ENCODE data around the gene XPO6.

The XPO6 gene

DNA sequence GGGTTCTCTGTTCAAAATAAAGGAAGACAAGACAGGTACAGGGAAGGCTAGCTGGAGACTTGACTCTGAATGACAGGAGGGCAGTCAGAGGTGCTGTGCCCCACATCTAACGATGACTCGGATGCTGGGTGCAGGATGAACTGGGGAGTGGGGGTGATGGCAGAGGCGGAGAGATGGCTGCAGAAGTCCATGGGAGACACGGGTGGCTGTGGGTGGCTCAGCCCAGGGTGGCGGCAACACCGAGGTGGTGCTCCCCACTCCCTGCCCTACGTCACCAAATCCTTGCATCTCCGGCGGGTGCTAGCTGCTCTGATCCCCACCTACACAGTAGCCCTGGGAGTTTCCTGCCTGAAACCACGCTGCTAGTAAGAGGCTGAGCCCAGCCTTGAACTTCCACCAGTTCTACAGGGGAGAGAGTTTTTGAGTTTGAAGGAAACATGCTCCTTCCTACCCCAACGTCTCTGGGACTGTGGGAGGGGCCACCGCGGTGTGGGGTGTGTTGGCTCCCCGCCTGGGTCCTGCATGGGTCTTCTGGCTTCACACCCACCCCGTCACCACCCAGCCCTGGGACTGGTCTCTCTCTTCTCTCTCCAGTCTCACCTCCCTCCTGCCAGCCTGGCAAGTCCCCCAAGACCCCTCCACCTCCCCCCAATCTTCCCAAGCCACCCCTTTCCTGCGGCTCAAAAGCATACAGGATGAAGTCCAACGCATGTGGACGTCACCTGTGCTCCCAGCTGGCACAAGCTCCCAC is 152.8 kb downstream of the XPO6 start:
- WGBS (ENCODE audit: extremely low coverage, insufficient coverage, low lambda C conversion rate), result no CpG with 5 or more reads among the region's 18 CpGs

DNA sequence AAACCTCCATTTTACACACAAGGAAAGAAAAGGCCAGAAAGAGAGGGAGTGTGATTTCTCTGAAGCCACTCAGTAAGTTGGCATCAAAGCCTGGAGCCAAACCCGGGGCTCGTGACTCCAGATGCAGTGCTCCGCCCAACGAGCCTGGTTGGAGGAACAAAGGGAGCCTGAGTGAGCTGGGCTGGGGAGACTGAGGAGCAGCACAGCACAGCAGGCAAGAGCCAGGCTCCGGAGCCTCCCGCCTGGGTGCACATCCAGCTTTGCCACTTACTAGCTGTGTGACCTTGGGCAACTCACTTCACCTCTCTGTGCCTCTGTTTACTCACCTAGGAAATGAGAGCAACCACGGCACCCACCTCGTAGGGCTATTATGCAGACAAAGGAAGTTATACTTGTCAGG is 153.8 kb downstream of the XPO6 start:
- H3K56ac ChIP-seq (ENCODE audit: low read length), result no peak overlapping the region
- no peak overlapping the region for H4K8ac ChIP-seq (ENCODE audit: low read depth, low read length)
- H3K4me3 ChIP-seq (ENCODE audit: low read length), result no peak overlapping the region
- H2BK120ac ChIP-seq (ENCODE audit: low read depth, low read length), result no peak overlapping the region
- no peaks in the 10 kb centered on the region for H3K79me2 ChIP-seq (ENCODE audit: control insufficient read depth, insufficient read depth, low read length)
- H2AK5ac ChIP-seq (ENCODE audit: low read length), result no peak overlapping the region
- WGBS (ENCODE audit: extremely low coverage, insufficient coverage, low lambda C conversion rate), result no CpG with 5 or more reads among the region's 8 CpGs
- H2BK5ac ChIP-seq (ENCODE audit: low read length), result no peak overlapping the region
- no peak for DNase-seq
- no peak overlapping the region for H3K23ac ChIP-seq (ENCODE audit: low read length)
- no peak overlapping the region for H3K27ac ChIP-seq (ENCODE audit: low read depth, low read length)
- H2BK15ac ChIP-seq (replicated peaks; ENCODE audit: low read depth), result no peak overlapping the region
- no peak overlapping the region for H4K5ac ChIP-seq (ENCODE audit: low read length)
- peaks cover 5% of the 10 kb centered on the region for H3K27me3 ChIP-seq (ENCODE audit: insufficient read depth, low read length, poor library complexity)
- no peak overlapping the region for H3K4me2 ChIP-seq (ENCODE audit: low read length)
- no peaks in the 10 kb centered on the region for H3K79me1 ChIP-seq (ENCODE audit: low read length)
- no peaks in the 10 kb centered on the region for H3K36me3 ChIP-seq (ENCODE audit: control insufficient read depth, insufficient read depth, low read length)
- H3K18ac ChIP-seq (ENCODE audit: low read length), result no peak overlapping the region
- H3K9ac ChIP-seq (ENCODE audit: low read length), result no peak overlapping the region
- no peak overlapping the region for H3K4ac ChIP-seq (ENCODE audit: low read depth, low read length)
- no peaks in the 10 kb centered on the region for H3K4me1 ChIP-seq (ENCODE audit: control insufficient read depth, low read depth, low read length)

More for the DNA sequence above, 152.8 kb downstream of the XPO6 start:
- H4K8ac ChIP-seq (ENCODE audit: low read depth, low read length), result no peak overlapping the region
- no peak overlapping the region for H4K5ac ChIP-seq (ENCODE audit: low read length)
- no peak overlapping the region for H3K23ac ChIP-seq (ENCODE audit: low read length)
- H2BK5ac ChIP-seq (ENCODE audit: low read length), result no peak overlapping the region
- H3K79me2 ChIP-seq (ENCODE audit: control insufficient read depth, insufficient read depth, low read length), result no peaks in the 10 kb centered on the region
- peaks cover 12% of the 10 kb centered on the region for H3K27me3 ChIP-seq (ENCODE audit: insufficient read depth, low read length, poor library complexity)
- no peak overlapping the region for H3K4me3 ChIP-seq (ENCODE audit: low read length)
- no peak overlapping the region for H3K4ac ChIP-seq (ENCODE audit: low read depth, low read length)
- no peak overlapping the region for H3K56ac ChIP-seq (ENCODE audit: low read length)
- DNase-seq, result no peak
- no peaks in the 10 kb centered on the region for H3K36me3 ChIP-seq (ENCODE audit: control insufficient read depth, insufficient read depth, low read length)
- no peaks in the 10 kb centered on the region for H3K4me1 ChIP-seq (ENCODE audit: control insufficient read depth, low read depth, low read length)
- no peak overlapping the region for H3K18ac ChIP-seq (ENCODE audit: low read length)
- no peak overlapping the region for H3K4me2 ChIP-seq (ENCODE audit: low read length)
- no peak overlapping the region for H2BK120ac ChIP-seq (ENCODE audit: low read depth, low read length)
- H3K9ac ChIP-seq (ENCODE audit: low read length), result no peak overlapping the region
- no peak overlapping the region for H3K27ac ChIP-seq (ENCODE audit: low read depth, low read length)
- H2AK5ac ChIP-seq (ENCODE audit: low read length), result no peak overlapping the region
- no peak overlapping the region for H2BK15ac ChIP-seq (replicated peaks; ENCODE audit: low read depth)
- H3K79me1 ChIP-seq (ENCODE audit: low read length), result no peaks in the 10 kb centered on the region

DNA sequence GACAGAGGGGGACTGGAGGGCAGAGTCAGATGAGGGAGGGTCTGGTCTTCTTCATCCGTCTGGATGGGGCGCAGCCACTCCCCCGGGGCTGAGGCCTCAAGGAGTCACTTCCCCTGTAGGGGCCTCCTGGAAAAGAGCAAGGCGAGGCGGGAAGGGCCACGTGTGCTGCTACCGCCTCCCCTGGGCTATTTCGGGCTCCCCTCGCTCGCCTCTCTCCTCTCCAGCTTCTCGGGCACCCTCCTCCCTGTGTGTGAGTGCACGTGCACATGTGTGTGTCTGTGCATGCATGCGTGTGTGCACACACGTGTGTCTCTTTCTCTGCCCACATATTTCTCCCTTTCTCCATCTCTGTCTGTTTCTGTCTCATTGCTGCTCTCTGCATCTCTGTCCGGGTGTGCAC is 158.3 kb downstream of the XPO6 start:
- no CpG with 5 or more reads among the region's 15 CpGs for WGBS (ENCODE audit: extremely low coverage, insufficient coverage, low lambda C conversion rate)
- Histone ChIP-seq H2BK120ac (ENCODE audit: low read depth, low read length) (no peak overlapping the region), H3K23ac (ENCODE audit: low read length) (no peak overlapping the region), H3K18ac (ENCODE audit: low read length) (no peak overlapping the region), H4K5ac (ENCODE audit: low read length) (no peak overlapping the region), H3K56ac (ENCODE audit: low read length) (no peak overlapping the region), H3K27ac (ENCODE audit: low read depth, low read length) (no peak overlapping the region), H2BK15ac (replicated peaks; ENCODE audit: low read depth) (no peak overlapping the region), H2AK5ac (ENCODE audit: low read length) (no peak overlapping the region), H2BK5ac (ENCODE audit: low read length) (no peak overlapping the region), H3K79me1 (ENCODE audit: low read length) (no peaks in the 10 kb centered on the region), H3K4me2 (ENCODE audit: low read length) (no peak overlapping the region), H4K8ac (ENCODE audit: low read depth, low read length) (no peak overlapping the region), H3K79me2 (ENCODE audit: control insufficient read depth, insufficient read depth, low read length) (no peaks in the 10 kb centered on the region), H3K4ac (ENCODE audit: low read depth, low read length) (no peak overlapping the region), H3K4me1 (ENCODE audit: control insufficient read depth, low read depth, low read length) (no peaks in the 10 kb centered on the region), H3K27me3 (ENCODE audit: insufficient read depth, low read length, poor library complexity) (no peaks in the 10 kb centered on the region), H3K4me3 (ENCODE audit: low read length) (no peak overlapping the region), H3K9ac (ENCODE audit: low read length) (no peak overlapping the region), H3K36me3 (ENCODE audit: control insufficient read depth, insufficient read depth, low read length) (no peaks in the 10 kb centered on the region)
- DNase-seq, result no peak

DNA sequence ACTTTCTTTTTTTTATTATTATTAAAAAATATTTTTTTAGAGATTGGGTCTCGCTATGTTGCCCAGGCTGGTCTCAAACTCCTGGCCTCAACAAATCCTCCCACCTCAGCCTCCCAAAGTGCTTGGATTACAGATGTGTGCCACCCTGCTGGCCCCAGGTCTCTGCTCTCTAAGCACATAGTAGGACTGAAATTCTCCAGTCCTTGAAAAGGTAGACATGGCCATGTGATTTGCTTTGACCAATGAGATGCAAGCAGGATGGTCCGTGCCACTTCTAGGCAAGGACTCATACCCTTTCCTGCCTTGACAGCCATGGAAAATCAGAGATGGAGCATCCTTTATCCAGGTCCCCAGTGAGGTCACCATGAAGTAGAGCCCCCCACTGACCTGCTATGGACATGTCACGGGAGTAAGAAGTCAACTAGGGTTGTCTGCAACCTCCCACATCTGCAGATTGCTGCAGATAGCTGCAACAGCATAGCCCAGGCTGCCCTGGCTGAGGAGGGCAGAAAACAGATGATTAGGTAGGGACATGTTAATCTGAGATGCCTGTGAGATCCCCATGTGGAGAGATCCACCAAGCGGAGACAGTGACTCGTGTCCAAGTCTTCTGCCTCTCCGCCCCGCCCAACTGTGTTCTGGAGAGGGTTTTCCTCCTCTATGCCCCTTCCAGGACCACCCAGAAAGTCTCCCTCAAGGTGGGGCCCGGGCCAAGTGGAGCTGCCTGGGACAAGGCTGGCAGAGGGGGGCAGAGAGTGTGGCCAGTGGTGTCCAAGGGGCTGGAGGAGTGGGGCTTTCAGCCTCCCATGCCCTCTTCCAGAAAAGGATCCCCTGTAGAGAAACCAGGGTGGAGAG is 159.3 kb downstream of the XPO6 start:
- H3K23ac ChIP-seq (ENCODE audit: low read length), result no peak overlapping the region
- no CpG with 5 or more reads among the region's 8 CpGs for WGBS (ENCODE audit: extremely low coverage, insufficient coverage, low lambda C conversion rate)
- H3K79me2 ChIP-seq (ENCODE audit: control insufficient read depth, insufficient read depth, low read length), result no peaks in the 10 kb centered on the region

DNA sequence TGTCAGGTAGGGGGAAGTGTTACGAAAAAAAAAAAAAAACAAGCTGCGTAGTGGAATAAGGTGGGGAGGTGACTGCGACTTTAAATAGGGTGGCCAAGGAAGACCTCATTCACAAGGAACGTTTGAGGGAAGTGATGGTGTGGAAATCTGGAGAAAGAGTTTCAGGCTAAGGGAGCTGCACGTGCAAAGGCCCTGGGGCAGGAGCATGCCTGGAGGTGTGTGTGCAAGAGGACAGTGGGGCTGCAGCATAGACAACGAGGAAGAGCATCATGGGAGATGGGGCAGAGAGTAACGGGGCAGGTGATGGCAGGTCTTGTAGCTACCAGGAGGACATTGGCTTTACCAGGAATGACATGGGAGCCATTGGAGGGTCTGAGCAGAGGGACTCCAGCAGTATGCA is 160.3 kb downstream of the XPO6 start:
- Histone ChIP-seq H3K18ac (ENCODE audit: low read length) (no peak overlapping the region), H2BK120ac (ENCODE audit: low read depth, low read length) (no peak overlapping the region), H3K4me3 (ENCODE audit: low read length) (no peak overlapping the region), H4K8ac (ENCODE audit: low read depth, low read length) (no peak overlapping the region), H2BK15ac (replicated peaks; ENCODE audit: low read depth) (no peak overlapping the region), H3K4me2 (ENCODE audit: low read length) (no peak overlapping the region), H2AK5ac (ENCODE audit: low read length) (no peak overlapping the region), H4K5ac (ENCODE audit: low read length) (no peak overlapping the region), H2BK5ac (ENCODE audit: low read length) (no peak overlapping the region), H3K23ac (ENCODE audit: low read length) (no peak overlapping the region), H3K79me2 (ENCODE audit: control insufficient read depth, insufficient read depth, low read length) (no peaks in the 10 kb centered on the region), H3K4ac (ENCODE audit: low read depth, low read length) (no peak overlapping the region), H3K36me3 (ENCODE audit: control insufficient read depth, insufficient read depth, low read length) (no peaks in the 10 kb centered on the region), H3K56ac (ENCODE audit: low read length) (no peak overlapping the region), H3K4me1 (ENCODE audit: control insufficient read depth, low read depth, low read length) (no peaks in the 10 kb centered on the region), H3K27me3 (ENCODE audit: insufficient read depth, low read length, poor library complexity) (no peaks in the 10 kb centered on the region), H3K27ac (ENCODE audit: low read depth, low read length) (no peak overlapping the region), H3K9ac (ENCODE audit: low read length) (no peak overlapping the region), H3K79me1 (ENCODE audit: low read length) (no peaks in the 10 kb centered on the region)
- WGBS (ENCODE audit: extremely low coverage, insufficient coverage, low lambda C conversion rate), result no CpG with 5 or more reads among the region's 7 CpGs
- no peak for DNase-seq

More for the DNA sequence above, 159.3 kb downstream of the XPO6 start:
- Histone ChIP-seq H3K56ac (ENCODE audit: low read length) (no peak overlapping the region), H3K9ac (ENCODE audit: low read length) (no peak overlapping the region), H3K4me2 (ENCODE audit: low read length) (no peak overlapping the region), H2BK5ac (ENCODE audit: low read length) (no peak overlapping the region), H3K4me3 (ENCODE audit: low read length) (no peak overlapping the region), H3K4me1 (ENCODE audit: control insufficient read depth, low read depth, low read length) (no peaks in the 10 kb centered on the region), H3K27me3 (ENCODE audit: insufficient read depth, low read length, poor library complexity) (no peaks in the 10 kb centered on the region), H3K79me1 (ENCODE audit: low read length) (no peaks in the 10 kb centered on the region), H2AK5ac (ENCODE audit: low read length) (no peak overlapping the region), H2BK15ac (replicated peaks; ENCODE audit: low read depth) (no peak overlapping the region), H3K27ac (ENCODE audit: low read depth, low read length) (no peak overlapping the region), H4K5ac (ENCODE audit: low read length) (no peak overlapping the region), H3K36me3 (ENCODE audit: control insufficient read depth, insufficient read depth, low read length) (no peaks in the 10 kb centered on the region), H3K18ac (ENCODE audit: low read length) (no peak overlapping the region), H3K4ac (ENCODE audit: low read depth, low read length) (no peak overlapping the region), H4K8ac (ENCODE audit: low read depth, low read length) (no peak overlapping the region), H2BK120ac (ENCODE audit: low read depth, low read length) (no peak overlapping the region)
- DNase-seq, result no peak
